ENCODE results near the gene DPM1. TPM values are rescaled to one million over a fixed set of nuclear protein-coding genes. Genes with fewer than 3 reads are reported as not detected.

DPM1 gene
- polyA plus RNA-seq, 1 donor from 2014 or later: 137 TPM

DNA sequence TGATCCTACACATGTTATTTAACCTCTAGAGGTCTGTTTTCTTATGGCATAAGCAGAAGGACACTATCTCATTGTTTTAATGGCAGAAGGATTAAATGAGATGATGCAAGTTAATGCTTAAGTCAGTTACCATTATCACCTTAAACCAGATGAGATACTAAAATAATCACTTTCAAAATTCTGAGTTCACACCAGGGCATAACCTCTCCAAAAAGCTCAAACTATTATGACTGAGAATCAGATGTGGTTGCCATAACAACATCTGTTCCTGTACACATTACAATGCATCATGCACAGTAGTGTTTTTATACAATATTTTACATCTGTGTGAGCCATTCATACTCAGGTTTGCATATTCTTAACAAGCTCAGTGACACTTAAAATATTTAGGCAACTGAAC is 37.3 kb downstream of the DPM1 start:
- no peaks in the 10 kb centered on the region for H3K36me3 ChIP-seq (ENCODE audit: insufficient read depth, low read length)
- no peak overlapping the region for H3K27ac ChIP-seq (ENCODE audit: low read length)
- H4K20me1 ChIP-seq (ENCODE audit: insufficient read depth): peaks cover 93% of the 10 kb centered on the region
- no peaks in the 10 kb centered on the region for H3K9me3 ChIP-seq (ENCODE audit: low read length)
- no peak overlapping the region for H3K9ac ChIP-seq (ENCODE audit: low read length)
- no peak overlapping the region for H2AFZ ChIP-seq (ENCODE audit: low read depth, low read length)
- peaks cover 3% of the 10 kb centered on the region for H3F3A ChIP-seq (ENCODE audit: insufficient read depth, low read length, poor library complexity, severe bottlenecking)
- no peaks in the 10 kb centered on the region for H3K9me2 ChIP-seq (ENCODE audit: insufficient read depth, low read length)
- H3K4me3 ChIP-seq (ENCODE audit: low read length): peak overlapping the region; percentile 23
- H3K4me2 ChIP-seq (ENCODE audit: low read length): no peak overlapping the region
- H3K79me2 ChIP-seq (replicated peaks; ENCODE audit: insufficient read depth, low read length): peaks cover 98% of the 10 kb centered on the region
- no peaks in the 10 kb centered on the region for H3K27me3 ChIP-seq (ENCODE audit: insufficient read depth, low read depth, low read length)
- TF ChIP-seq EZH2 (IDR thresholded peaks at IDR 0.05; ENCODE audit: borderline replicate concordance, insufficient read depth, low read length, poor library complexity, severe bottlenecking): no peak
- TF ChIP-seq TAF1 (IDR thresholded peaks at IDR 0.05; ENCODE audit: low read depth): no peak
- no peak for TF ChIP-seq EP300 (conservative IDR thresholded peaks at IDR 0.05; ENCODE audit: poor library complexity, severe bottlenecking)
- TF ChIP-seq, protein P1, sequence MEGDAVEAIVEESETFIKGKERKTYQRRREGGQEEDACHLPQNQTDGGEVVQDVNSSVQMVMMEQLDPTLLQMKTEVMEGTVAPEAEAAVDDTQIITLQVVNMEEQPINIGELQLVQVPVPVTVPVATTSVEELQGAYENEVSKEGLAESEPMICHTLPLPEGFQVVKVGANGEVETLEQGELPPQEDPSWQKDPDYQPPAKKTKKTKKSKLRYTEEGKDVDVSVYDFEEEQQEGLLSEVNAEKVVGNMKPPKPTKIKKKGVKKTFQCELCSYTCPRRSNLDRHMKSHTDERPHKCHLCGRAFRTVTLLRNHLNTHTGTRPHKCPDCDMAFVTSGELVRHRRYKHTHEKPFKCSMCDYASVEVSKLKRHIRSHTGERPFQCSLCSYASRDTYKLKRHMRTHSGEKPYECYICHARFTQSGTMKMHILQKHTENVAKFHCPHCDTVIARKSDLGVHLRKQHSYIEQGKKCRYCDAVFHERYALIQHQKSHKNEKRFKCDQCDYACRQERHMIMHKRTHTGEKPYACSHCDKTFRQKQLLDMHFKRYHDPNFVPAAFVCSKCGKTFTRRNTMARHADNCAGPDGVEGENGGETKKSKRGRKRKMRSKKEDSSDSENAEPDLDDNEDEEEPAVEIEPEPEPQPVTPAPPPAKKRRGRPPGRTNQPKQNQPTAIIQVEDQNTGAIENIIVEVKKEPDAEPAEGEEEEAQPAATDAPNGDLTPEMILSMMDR (IDR thresholded peaks at IDR 0.05; ENCODE audit: poor library complexity, severe bottlenecking): no peak
- TF ChIP-seq, protein P2, sequence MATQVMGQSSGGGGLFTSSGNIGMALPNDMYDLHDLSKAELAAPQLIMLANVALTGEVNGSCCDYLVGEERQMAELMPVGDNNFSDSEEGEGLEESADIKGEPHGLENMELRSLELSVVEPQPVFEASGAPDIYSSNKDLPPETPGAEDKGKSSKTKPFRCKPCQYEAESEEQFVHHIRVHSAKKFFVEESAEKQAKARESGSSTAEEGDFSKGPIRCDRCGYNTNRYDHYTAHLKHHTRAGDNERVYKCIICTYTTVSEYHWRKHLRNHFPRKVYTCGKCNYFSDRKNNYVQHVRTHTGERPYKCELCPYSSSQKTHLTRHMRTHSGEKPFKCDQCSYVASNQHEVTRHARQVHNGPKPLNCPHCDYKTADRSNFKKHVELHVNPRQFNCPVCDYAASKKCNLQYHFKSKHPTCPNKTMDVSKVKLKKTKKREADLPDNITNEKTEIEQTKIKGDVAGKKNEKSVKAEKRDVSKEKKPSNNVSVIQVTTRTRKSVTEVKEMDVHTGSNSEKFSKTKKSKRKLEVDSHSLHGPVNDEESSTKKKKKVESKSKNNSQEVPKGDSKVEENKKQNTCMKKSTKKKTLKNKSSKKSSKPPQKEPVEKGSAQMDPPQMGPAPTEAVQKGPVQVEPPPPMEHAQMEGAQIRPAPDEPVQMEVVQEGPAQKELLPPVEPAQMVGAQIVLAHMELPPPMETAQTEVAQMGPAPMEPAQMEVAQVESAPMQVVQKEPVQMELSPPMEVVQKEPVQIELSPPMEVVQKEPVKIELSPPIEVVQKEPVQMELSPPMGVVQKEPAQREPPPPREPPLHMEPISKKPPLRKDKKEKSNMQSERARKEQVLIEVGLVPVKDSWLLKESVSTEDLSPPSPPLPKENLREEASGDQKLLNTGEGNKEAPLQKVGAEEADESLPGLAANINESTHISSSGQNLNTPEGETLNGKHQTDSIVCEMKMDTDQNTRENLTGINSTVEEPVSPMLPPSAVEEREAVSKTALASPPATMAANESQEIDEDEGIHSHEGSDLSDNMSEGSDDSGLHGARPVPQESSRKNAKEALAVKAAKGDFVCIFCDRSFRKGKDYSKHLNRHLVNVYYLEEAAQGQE (IDR thresholded peaks at IDR 0.05; ENCODE audit: borderline replicate concordance): no peak
- no peak for TF ChIP-seq RAD21 (conservative IDR thresholded peaks at IDR 0.05)
- no peak for TF ChIP-seq MXI1 (conservative IDR thresholded peaks at IDR 0.05; ENCODE audit: poor library complexity, severe bottlenecking)
- no peak for TF ChIP-seq SMC3 (conservative IDR thresholded peaks at IDR 0.05; ENCODE audit: poor library complexity)
- TF ChIP-seq POLR2AphosphoS5 (IDR thresholded peaks at IDR 0.05): no peak

DNA sequence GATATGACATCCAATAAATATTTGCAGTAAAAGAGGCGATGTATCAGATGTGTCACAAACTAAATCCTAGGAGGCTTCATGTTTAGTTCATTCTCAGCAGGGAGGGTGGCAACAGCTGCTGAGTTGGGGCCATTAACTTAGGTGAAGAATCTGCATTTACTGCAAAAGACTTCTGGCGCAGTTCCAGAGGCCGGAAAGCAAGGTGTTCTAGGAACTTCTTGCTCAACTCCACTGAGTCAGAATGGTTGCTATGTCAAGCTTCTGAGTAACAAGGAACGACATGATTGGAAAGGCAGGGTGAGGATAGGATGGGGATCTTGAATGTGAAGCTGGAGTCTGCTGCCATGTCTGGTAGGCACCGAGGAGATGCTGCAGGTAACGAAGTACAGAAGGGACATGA is 38.8 kb downstream of the DPM1 start:
- H3K27me3 ChIP-seq (ENCODE audit: insufficient read depth, low read depth, low read length): no peaks in the 10 kb centered on the region
- H3K4me2 ChIP-seq (ENCODE audit: low read length): no peak overlapping the region
- H3K9ac ChIP-seq (ENCODE audit: low read length): no peak overlapping the region
- TF ChIP-seq POLR2AphosphoS5 (IDR thresholded peaks at IDR 0.05) (no peak), SMC3 (conservative IDR thresholded peaks at IDR 0.05; ENCODE audit: poor library complexity) (no peak), TAF1 (IDR thresholded peaks at IDR 0.05; ENCODE audit: low read depth) (no peak), EZH2 (IDR thresholded peaks at IDR 0.05; ENCODE audit: borderline replicate concordance, insufficient read depth, low read length, poor library complexity, severe bottlenecking) (no peak), RAD21 (conservative IDR thresholded peaks at IDR 0.05) (no peak), EP300 (conservative IDR thresholded peaks at IDR 0.05; ENCODE audit: poor library complexity, severe bottlenecking) (no peak), MXI1 (conservative IDR thresholded peaks at IDR 0.05; ENCODE audit: poor library complexity, severe bottlenecking) (no peak)
- TF ChIP-seq, protein P2 (IDR thresholded peaks at IDR 0.05; ENCODE audit: borderline replicate concordance): no peak
- TF ChIP-seq, protein P1 (IDR thresholded peaks at IDR 0.05; ENCODE audit: poor library complexity, severe bottlenecking): no peak
- H3K27ac ChIP-seq (ENCODE audit: low read length): no peak overlapping the region
- no peak overlapping the region for H2AFZ ChIP-seq (ENCODE audit: low read depth, low read length)
- peaks cover 98% of the 10 kb centered on the region for H3K79me2 ChIP-seq (replicated peaks; ENCODE audit: insufficient read depth, low read length)
- no peaks in the 10 kb centered on the region for H3K9me2 ChIP-seq (ENCODE audit: insufficient read depth, low read length)
- peaks cover 92% of the 10 kb centered on the region for H4K20me1 ChIP-seq (ENCODE audit: insufficient read depth)
- no peaks in the 10 kb centered on the region for H3K36me3 ChIP-seq (ENCODE audit: insufficient read depth, low read length)
- H3K9me3 ChIP-seq (ENCODE audit: low read length): no peaks in the 10 kb centered on the region
- no peak overlapping the region for H3K4me3 ChIP-seq (ENCODE audit: low read length)
- H3F3A ChIP-seq (ENCODE audit: insufficient read depth, low read length, poor library complexity, severe bottlenecking): peaks cover 3% of the 10 kb centered on the region
